ENCODE measurements around the gene COPS7A.

Gene COPS7A

GRCh38 chr12:6751767-6752166, 27.9 kb downstream of the COPS7A start:
- no peak for DNase-seq

GRCh38 chr12:6752167-6752920, 28.5 kb downstream of the COPS7A start:
- peak; percentile 77 for DNase-seq

- DNase-seq = peak; percentile 100
Measured at GRCh38 chr12:6752921-6753771, 29.3 kb downstream of the COPS7A start, which contains the start of gene MLF2. Gene MLF2, minus strand, starts transcription at chr12:6753141. Its CDS starts 807 bp downstream, at chr12:6752334.

DNA sequence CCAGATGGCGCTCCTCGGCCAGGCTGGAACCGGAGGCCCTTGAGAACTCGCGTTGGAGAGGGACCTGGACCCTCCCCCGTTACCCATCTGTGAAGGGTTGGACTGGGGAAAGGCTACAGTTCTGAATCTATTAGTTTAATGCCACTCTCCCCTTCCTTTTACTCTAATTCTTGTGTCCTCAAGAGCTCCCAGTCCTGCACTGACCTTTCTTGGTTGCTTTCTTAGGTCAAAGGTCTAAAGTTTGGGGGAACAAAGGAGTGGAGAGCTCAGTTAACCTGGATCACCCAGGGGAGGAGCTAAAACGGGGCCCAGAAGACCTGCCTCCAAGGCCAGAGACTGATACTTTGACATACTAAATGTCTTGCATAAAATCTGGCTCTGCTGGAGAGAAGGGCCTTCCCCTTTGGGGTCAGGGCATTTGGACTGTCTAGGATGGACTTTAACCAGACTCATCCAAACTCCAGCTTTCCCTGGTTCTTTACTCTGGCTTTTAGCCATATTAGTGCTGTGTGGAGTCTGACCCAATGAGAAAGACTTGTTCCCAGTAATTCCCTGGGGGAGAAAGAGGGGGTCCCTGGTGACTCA, 30.0 kb downstream of the COPS7A start:
- DNase-seq = no peak

GRCh38 chr12:6754411-6754810, 30.6 kb downstream of the COPS7A start:
- DNase-seq = no peak

GRCh38 chr12:6757028-6757690, 33.3 kb downstream of the COPS7A start:
- no peak for DNase-seq

DNA sequence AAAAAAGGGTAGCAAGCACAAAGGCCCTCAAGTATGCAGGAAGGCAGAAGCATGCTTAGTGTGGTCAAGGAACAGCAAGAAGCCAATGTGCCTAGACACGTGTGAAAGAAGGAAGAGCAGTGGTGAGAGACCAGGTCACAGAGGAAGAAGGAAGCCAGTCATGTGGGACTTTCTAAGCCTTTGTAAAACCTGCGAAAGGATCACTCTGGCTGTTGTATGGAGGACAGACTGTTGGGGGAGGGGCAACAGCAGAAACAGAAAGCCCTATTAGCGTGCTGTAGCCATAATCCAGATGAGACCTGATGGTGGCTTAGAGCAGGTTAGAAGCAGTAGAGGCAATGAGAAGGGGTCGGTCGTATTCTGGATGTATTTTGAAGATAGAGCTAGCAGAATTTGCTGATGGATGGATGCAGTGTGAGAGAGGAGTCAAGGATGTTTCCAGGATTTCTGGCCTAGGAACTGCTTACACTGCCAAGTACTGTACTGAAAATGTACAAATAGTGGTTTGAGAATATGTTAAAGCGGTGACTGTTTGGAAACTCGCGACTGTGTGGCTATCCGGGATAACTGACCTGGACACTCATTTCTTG, 34.8 kb downstream of the COPS7A start:
- DNase-seq = no peak

DNA sequence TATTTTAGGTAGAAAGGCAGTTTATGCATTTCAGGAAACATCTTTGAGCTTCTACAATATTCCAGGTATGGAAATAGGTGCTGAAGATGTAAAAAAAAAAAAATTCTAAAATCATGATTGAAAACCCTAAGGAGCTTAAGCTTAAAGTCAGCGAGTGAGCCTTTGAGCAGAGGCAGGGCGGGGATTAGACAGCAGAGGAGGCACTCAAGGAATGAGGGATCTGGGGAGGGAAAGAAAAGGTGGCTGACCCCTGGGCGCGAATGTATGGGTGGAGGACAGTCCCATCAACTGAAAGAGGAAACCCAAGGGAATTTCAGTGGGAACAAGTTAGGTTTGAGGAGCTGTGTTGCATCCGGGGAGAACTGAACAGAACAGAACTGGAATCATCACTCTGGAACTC, 35.9 kb downstream of the COPS7A start:
- DNase-seq = no peak

DNA sequence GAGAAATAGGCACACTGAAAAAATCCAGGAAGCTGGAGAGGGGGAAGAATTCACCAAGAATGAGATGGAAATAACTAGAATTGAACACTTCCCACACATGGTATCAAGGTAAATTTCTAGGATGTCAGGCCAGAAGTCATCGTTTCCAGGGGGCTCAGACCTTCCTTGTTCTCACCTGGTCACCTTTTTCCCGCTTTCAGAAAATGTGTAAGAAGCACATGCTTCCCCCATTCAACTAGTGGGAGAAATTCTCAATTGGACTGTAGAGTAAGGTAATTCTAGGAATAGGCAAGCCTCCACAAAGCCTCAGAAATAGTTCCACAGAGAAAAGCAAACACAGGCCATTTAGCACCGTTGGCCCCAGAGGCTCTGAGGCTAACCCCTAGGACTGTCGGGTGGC, 39.5 kb downstream of the COPS7A start:
- DNase-seq = no peak

GRCh38 chr12:6764011-6764828, 40.4 kb downstream of the COPS7A start:
- peak; percentile 100 for DNase-seq

DNA sequence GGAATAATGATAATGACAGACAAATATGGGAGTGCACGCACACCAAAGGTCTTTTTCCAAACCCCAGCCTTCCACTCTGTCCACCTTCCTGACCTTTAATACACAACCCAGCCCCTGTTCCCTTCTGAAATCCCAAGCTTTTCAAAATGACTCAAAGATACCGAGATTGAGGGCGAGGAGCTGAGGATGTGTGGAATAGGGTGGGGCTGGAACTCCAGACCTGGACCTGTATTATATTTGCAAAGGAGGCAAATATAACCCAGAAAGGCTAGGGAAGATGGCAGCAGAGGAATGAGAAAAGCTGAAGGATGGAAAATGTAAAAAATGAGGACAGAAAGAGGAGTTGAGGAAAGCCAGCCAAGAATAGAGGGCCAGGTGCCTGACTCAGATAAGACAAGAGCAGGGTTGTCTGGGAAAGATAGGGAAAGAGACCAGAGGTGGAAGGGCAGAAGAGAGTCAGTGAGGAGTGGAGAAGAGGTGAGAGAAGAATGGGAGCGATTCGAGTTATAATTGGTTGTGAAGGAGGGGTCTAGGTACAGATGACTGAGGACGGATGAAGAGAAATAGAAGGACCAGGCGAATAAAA, 41.3 kb downstream of the COPS7A start:
- no peak for DNase-seq

DNA sequence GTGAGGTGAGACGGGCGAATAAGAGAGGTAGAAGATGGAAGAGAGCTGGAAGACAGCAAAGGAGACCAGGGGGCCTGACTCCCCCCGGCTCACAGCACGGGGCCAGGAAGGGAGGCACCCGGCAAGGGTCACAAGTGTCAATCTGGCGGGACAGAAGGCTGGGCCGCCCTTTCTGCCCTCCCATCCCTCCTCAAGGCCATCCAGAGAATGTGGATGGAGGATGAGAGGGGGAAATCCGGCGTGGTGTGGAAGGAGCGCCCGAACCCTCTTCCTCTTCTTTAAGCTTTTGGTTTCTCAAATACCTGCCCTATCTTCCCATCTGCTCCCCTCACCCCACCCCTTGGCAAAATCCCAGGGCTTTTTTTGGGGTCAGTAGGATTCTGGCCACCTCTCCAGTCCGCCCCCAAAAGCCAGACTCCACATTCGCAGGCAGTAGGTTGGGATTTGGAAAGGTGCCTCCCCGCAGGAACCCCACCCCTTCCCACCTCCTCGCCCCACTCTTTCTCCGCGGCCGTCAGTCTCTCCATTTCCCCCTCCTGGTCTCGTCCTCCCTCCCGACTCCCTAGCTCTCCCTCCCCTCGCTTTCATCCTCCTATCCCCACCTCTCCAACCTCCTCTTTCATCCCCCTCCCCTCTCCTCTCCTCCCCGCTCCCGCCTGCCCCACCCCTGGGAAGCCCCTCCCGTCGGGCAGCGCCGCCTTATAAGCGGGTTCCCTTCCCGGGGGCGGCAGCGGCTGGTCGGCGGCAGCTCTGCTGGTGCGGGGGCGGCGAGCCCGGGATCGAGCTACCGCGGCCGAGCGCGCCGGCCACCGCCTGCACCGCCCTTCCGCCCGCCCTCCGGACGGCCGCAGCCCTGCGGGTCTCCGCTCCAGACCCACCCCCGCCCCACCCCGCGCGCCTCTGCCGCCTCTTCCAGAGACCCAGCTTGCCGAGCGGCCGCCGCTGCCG, 42.1 kb downstream of the COPS7A start, which contains the start of gene PTMS:
Gene PTMS, plus strand, starts transcription at position 730 of the 948 bp plus-strand sequence. CDS start 343 bp downstream, outside the sequence.
- peak; percentile 98 for DNase-seq

- peak; percentile 86 for DNase-seq
Measured at GRCh38 chr12:6766651-6767349, 43.0 kb downstream of the COPS7A start.

GRCh38 chr12:6767353-6768319, 43.8 kb downstream of the COPS7A start:
- no peak for DNase-seq

DNA sequence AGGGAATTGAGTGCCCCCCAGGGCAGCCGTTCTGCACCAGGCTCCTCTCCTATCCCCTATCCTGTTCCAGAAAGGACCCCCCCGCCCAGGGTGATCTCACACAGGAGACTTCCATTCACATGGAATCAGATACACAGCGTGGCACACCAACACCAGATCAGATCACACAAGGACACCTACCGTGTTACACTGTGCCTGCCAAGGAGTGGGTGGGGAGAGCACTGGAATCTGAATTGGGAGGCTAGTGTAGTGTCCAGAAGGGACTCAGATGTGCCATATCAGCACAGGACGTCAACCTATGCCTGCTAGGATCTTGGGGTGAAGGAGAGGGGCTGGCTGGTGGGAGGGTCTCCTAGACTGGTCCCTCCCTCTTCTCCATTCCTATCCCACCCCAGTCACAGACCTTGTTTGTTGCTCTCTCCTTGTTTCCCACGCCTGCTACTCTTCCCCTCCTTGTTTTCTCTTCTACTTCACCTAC, 44.6 kb downstream of the COPS7A start:
- no peak for DNase-seq

DNA sequence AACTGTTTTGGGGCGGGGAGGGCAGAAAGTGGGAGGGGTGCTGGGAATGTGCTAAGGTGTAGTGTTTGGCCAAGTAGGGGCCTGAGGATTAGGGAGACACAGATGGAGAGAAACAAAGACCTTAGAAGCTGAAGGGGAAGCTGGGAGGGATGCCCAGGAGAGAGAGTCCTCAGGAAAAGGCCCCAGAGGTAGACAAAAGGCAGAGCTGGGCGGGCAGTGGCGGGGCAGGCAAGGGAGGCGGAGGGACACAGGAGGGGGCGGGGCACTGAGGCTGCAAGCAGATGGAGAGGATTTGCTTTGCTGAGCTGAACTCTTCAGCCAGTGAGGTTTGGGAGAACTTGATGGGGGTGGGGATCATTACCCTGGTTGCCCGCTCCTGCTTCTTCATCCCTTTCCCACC, 45.1 kb downstream of the COPS7A start:
- peak; percentile 88 for DNase-seq

DNA sequence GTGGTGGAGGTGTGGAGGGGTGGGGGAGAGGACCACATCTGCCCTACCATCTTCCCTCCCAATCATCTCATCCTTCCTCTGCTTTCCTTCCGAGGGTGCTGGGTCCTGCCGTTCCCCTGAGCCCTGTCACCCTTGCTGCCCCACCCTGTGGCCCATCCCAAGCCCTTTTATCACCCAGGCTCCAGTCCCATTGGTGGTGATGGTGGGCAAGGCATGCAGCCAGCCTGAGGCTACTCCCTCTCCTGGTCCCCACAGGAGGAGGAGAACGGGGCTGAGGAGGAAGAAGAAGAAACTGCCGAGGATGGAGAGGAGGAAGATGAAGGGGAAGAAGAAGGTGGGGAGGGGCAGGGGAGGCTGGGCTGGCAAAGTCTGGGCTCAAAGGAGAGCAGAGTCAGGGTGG, 45.8 kb downstream of the COPS7A start:
- no peak for DNase-seq

DNA sequence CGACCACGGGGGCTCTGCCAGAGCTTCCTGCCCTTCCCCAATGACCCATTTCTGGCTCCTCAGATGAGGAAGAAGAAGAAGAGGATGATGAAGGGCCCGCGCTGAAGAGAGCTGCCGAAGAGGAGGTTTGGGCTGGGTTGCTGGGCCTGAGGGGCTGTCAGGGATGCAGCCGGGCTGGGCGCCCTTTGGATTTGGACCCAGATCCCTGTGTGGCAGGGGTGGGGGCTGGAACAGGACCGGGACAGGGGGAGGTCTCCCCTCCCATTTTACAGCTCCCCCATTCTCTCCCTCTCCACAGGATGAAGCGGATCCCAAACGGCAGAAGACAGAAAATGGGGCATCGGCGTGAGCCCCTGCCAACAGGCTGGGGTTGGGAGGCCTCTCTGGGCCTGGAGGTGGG, 46.2 kb downstream of the COPS7A start:
- DNase-seq = no peak

All from islet precursor cell (in vitro differentiated cells).